Breast epithelium (tissue), 4 donors: ENCODE measurements around the gene COL15A1. TPM values are rescaled to one million over a fixed set of nuclear protein-coding genes. Genes with fewer than 3 reads are reported as not detected.
A peak's percentile ranks its signal among the peaks of the same experiment; 100 is the strongest.

Source experiments
- DNase-seq, 2 donors: peaks; one replicate each; pipeline ENCODE4 v3.0.0-alpha.2; 2019; ENCODE audit warnings: low spot score in 2 of 2
- H3K27ac ChIP-seq, 2 donors: fragments of 200-600 bp; sonication (generic) in 1 of 2; one replicate each; pipeline ENCODE4 v1.5.1; 2016 to 2019; ENCODE audit warnings: mild to moderate bottlenecking in 1 of 2
- H3K27me3 ChIP-seq, 2 donors: fragments of 200-600 bp; sonication (generic) in 1 of 2; one replicate each; pipeline versions ENCODE4 v1.5.1 to v1.6.0; 2017 to 2019; ENCODE audit warnings: control low read depth in 1 of 2, mild to moderate bottlenecking in 1 of 2
- H3K36me3 ChIP-seq: fragments of 200-600 bp; one replicate; pipeline ENCODE4 v1.5.1; 2019
- H3K4me1 ChIP-seq, 2 donors: fragments of 200-600 bp; sonication (generic); one replicate each; pipeline ENCODE4 v1.5.1; 2016 to 2019; ENCODE audit warnings: control low read depth in 1 of 2
- H3K4me3 ChIP-seq, 3 donors: fragments of 200-600 bp; sonication (generic); 1 replicate in 2 of 3; 2 replicates in 1 of 3; pipeline ENCODE4 v1.5.1; 2016 to 2019; ENCODE audit warnings: mild to moderate bottlenecking in 3 of 3, moderate library complexity in 2 of 3
- H3K9me3 ChIP-seq, 2 donors: fragments of 200-600 bp; sonication (generic) in 1 of 2; one replicate each; pipeline ENCODE4 v1.5.1; 2016 to 2019; ENCODE audit warnings: control low read depth in 1 of 2
- POLR2A ChIP-seq: fragments of 450-650 bp; IDR thresholded peaks from one replicate; pipeline ENCODE4 v1.6.1; 2016; ENCODE audit warnings: antibody characterized with exemption, mild to moderate bottlenecking, moderate library complexity
- POLR2AphosphoS5 ChIP-seq, 3 donors: sonication (generic); formaldehyde crosslinking; IDR thresholded peaks; one replicate each; pipeline ENCODE4 v1.6.1; 2017; ENCODE audit warnings: antibody characterized with exemption in 3 of 3
- intact Hi-C: fragments of 100-400 bp; cut with DNase I; formaldehyde crosslinking; loops from one replicate; pipeline ENCODE4 v1.15.1; 2023; ENCODE audit warnings: low total_unique reads
- total RNA-seq, 3 donors: library from RNA; depleted of rRNA; stranded (reverse); fragments of >200 nt; gene quantifications; one replicate each; pipeline ENCODE4 v1.1.0, GENCODE V29; 2016
- TF ChIP-seq, protein P1 (sequence below), 3 donors: fragments of 450-650 bp; IDR thresholded peaks; one replicate each; pipeline ENCODE4 v1.5.1; 2016 to 2017; ENCODE audit warnings: antibody characterized with exemption in 3 of 3, mild to moderate bottlenecking in 3 of 3, moderate library complexity in 3 of 3

Gene COL15A1
- total RNA-seq, 3 donors from 2014 or later: 13.9 to 47.8 (median 32.4) TPM

DNA sequence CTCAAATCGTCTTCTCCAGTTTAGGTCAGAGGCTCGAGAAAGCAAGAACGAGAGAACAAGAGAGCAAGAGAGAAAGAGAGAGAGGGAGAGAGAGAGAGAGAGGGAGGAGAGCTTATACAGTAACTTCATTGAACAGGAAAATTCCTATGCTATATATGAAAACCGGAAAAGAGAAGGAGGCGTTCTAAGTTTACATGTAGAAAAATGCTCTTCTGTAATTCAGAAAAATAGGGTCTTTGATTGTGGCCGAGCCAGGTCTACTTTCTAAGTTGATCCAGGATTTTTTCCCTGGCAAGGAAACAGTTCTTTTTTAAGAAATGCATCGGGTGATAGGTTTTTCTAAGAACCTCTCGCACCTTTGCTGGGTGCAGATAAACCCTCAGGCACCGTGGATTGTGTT lies 29.5 kb downstream of the COL15A1 start:
- Histone ChIP-seq H3K27me3 (peaks cover 0 to 11% of the 10 kb centered on the region in 2 donors), H3K27ac (peak overlapping the region in 1 of 2 donors; percentile 74), H3K36me3 (no peaks in the 10 kb centered on the region), H3K9me3 (no peaks in the 10 kb centered on the region), H3K4me3 (no peak overlapping the region), H3K4me1 (no peaks in the 10 kb centered on the region)
- no peak for DNase-seq
- intact Hi-C loops: no loop called here
- TF ChIP-seq POLR2A: no peak
- TF ChIP-seq, protein P1, sequence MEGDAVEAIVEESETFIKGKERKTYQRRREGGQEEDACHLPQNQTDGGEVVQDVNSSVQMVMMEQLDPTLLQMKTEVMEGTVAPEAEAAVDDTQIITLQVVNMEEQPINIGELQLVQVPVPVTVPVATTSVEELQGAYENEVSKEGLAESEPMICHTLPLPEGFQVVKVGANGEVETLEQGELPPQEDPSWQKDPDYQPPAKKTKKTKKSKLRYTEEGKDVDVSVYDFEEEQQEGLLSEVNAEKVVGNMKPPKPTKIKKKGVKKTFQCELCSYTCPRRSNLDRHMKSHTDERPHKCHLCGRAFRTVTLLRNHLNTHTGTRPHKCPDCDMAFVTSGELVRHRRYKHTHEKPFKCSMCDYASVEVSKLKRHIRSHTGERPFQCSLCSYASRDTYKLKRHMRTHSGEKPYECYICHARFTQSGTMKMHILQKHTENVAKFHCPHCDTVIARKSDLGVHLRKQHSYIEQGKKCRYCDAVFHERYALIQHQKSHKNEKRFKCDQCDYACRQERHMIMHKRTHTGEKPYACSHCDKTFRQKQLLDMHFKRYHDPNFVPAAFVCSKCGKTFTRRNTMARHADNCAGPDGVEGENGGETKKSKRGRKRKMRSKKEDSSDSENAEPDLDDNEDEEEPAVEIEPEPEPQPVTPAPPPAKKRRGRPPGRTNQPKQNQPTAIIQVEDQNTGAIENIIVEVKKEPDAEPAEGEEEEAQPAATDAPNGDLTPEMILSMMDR (IDR thresholded peaks at IDR 0.05): no peak
- no peak for TF ChIP-seq POLR2AphosphoS5 (IDR thresholded peaks at IDR 0.05)

DNA sequence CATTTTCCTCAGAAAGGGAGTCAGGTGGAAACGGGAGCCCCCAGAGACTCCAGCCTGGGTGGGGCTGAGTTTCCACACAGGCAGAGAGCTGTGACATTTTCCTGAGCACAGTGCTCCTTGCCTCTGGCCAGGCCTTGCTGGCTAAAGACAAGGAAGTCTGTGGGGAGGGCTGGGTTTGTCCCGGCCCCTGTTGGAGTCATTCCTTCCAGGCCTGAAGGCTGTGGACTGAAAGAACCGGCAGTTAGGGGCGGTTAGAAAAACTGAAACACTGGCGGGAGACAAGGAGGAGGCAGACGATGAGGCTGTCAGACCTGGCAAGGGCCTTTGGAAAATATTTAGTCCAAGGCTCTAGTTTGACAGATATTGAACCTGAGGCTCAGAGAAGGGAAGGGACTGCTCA lies 29.9 kb downstream of the COL15A1 start:
- H3K27me3 ChIP-seq: peaks cover 0 to 11% of the 10 kb centered on the region in 2 donors
- H3K27ac ChIP-seq: peak overlapping the region in 1 of 2 donors; percentile 74
- H3K36me3 ChIP-seq: no peaks in the 10 kb centered on the region
- H3K9me3 ChIP-seq: no peaks in the 10 kb centered on the region
- no peaks in the 10 kb centered on the region for H3K4me1 ChIP-seq
- TF ChIP-seq POLR2A (no peak), POLR2AphosphoS5 (IDR thresholded peaks at IDR 0.05) (no peak)
- TF ChIP-seq, protein P1 (IDR thresholded peaks at IDR 0.05): no peak
- intact Hi-C loops: no loop called here
- no peak for DNase-seq
- H3K4me3 ChIP-seq: no peak overlapping the region

DNA sequence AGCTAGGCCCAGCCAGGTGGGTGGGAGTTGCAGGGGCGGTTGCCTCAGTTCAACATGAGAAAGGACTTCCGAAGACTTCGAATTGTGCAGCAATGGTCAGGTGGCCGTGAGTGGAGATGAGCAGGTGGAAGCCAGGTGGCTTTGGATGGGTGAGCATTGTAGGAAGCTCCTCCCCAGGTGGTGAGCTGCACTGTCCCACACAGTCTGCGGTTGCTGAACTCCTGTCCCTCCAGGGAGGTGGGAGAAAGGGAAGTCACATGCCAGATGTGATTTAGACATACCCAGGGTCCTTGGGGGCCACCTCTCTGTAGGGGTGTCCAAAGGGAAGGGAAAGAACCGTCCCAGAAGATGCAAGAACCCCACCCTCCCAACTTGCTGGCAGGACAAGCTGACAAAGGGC lies 30.4 kb downstream of the COL15A1 start:
- TF ChIP-seq POLR2A (no peak), POLR2AphosphoS5 (IDR thresholded peaks at IDR 0.05) (no peak)
- TF ChIP-seq, protein P1 (IDR thresholded peaks at IDR 0.05): no peak
- Histone ChIP-seq H3K36me3 (no peaks in the 10 kb centered on the region), H3K9me3 (no peaks in the 10 kb centered on the region), H3K4me1 (no peaks in the 10 kb centered on the region), H3K27me3 (peaks cover 0 to 11% of the 10 kb centered on the region in 2 donors), H3K4me3 (no peak overlapping the region), H3K27ac (peak overlapping the region in 1 of 2 donors; percentile 74)
- DNase-seq: no peak
- intact Hi-C loops: no loop called here

DNA sequence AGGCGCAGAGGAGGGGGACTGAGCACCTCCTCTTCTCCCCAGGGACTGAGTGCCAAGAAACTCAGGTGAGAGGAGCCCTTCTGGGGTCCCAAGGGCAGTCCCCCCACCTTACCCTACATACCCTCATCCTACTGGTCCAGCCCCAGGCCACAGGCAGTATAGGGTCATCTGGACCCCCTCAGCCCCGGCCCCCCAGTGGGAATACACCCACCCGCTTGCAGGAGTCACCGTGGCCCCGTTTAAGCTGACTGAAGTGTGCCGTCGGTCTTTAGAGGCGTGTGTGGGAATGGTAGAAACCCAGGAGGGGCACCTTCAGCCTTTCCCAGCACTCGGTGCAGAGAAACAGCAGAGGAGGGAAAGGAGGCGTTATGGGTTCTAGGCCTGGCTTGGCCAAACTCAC lies 30.8 kb downstream of the COL15A1 start:
- Histone ChIP-seq H3K4me1 (no peaks in the 10 kb centered on the region), H3K36me3 (no peaks in the 10 kb centered on the region), H3K9me3 (no peaks in the 10 kb centered on the region), H3K27me3 (peaks cover 0 to 11% of the 10 kb centered on the region in 2 donors), H3K27ac (peak overlapping the region in 1 of 2 donors; percentile 74), H3K4me3 (peak overlapping the region in 2 of 3 donors; percentile 2 to 42)
- intact Hi-C loops: no loop called here
- TF ChIP-seq, protein P1 (IDR thresholded peaks at IDR 0.05): no peak
- no peak for TF ChIP-seq POLR2A
- no peak for TF ChIP-seq POLR2AphosphoS5 (IDR thresholded peaks at IDR 0.05)
- DNase-seq: no peak

DNA sequence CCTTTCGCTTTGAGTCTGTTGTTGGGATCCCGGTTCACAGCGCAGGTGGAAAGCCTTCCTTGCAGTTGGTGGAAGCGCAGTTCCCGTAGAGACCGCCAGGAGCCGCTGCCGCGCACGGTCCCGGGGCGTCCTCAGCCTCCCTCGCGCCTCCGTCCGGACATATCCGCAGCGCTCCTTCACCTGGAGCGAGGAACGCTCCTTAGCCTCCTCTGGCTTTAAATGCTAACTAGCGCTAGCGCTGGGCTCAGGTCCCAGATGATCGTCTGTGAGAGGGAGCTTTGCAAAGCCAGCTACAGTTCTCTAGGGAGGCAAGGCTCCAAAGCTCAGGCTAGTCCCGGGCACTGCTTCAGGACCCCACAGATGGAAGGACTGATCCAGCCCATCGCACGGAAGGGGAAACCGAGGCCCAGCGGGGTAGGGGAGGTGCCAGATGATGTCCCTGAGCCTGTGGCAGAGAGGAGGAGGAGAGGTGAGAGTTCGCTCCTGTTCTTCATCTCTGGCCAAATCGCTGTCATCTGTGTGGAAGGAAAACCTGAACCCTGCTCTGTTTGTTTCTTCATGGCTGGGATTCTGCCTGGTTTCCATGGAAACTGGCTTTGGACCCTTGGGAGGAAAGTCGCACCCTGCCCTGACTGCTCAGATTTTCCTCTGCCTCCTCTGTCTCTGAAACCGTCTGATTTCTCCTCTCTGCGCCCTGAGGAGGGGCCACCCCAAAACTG lies 31.4 kb downstream of the COL15A1 start:
- peak; percentile 66 to 88 for DNase-seq
- intact Hi-C loops: no loop called here
- H3K4me3 ChIP-seq: peak overlapping the region in 2 of 3 donors; percentile 2 to 42

More for the DNA sequence above, 31.4 kb downstream of the COL15A1 start:
- Histone ChIP-seq H3K27me3 (peaks cover 0 to 11% of the 10 kb centered on the region in 2 donors), H3K27ac (peak overlapping the region; percentile 19 to 74), H3K4me1 (no peaks in the 10 kb centered on the region), H3K9me3 (no peaks in the 10 kb centered on the region), H3K36me3 (no peaks in the 10 kb centered on the region)
- TF ChIP-seq, protein P1 (IDR thresholded peaks at IDR 0.05): peak; percentile 91 to 96 (median 93)
- TF ChIP-seq POLR2A: no peak
- TF ChIP-seq POLR2AphosphoS5 (IDR thresholded peaks at IDR 0.05): peak in 2 of 3 donors; percentile 26 to 62
